Activated CD8-positive, alpha-beta memory T cell treated with anti-CD3 and anti-CD28 coated beads, Interleukin-2, amount 50 U/mL, for 1 hour (primary cell): Measurements from ENCODE around the gene LRMDA.
"Not testable (repeated sequence)": the region's sequence is repeated elsewhere in the genome, so short reads cannot be mapped to it uniquely, and the experiment has no call there.

Experiments
- DNase-seq: peaks from one replicate; pipeline ENCODE4 v3.0.0-alpha.2; 2020; ENCODE audit errors: extremely low read depth

Gene LRMDA

DNA sequence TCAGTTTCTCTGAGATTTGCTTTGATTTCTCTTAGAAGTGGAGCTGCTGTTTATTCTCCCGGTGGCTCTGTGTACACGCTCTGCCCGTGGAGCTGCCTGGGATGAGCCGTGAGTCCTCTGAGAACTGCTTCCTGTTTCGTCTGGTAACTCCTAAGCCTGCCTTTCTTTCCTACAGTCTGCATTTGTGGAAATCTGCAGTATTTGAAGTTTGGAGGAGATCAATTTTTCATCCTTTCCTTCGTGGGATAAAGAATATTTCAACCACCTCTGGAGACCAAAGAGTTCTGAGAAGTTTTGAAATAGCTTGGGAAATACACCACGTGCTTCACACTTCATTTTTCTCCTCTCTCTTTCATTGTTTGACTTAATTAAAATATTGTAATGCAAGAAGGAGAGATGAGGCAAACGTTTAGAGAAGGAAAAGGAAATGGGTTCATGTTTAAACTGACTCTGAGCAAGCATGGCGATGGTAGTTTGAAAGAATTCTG is 311.9 kb downstream of the LRMDA start:
- DNase-seq: no peak

DNA sequence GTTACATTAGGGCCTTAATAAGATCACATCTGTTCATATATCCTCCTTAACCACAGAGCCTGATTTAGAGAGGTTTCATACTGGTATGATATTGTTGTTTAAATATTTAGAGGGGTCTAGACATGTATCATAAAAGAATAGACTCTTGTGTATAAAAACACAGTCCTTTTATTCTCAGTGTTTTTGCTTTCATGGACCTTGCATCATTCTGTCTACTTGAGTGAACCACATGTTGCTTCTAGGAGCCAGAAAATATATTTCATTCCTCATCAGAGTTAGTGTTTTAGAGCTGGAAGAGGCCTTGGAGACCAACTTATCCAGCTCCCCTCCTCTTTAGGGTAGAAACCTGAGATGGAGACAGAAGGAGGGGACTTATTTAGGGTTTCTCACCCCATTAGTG is 312.8 kb downstream of the LRMDA start:
- no peak for DNase-seq

DNA sequence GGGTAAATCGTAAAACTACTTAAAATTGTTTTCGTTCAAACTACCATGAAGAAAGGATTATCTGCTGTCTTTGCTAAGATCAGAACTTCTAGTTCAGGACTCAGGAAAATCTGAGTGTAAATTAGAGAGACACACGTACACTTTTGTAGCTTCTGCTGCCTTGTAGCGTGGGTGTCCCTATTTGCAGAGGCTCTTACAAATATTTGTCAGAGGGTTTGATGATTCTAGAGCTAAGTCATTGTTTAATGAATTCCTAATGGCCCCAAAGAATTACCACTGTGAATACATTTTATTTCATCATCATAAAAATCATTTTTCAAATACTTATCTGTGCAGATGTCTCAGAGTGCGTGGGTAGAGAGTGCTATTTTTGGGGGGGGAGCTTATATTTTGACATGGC is 314.9 kb downstream of the LRMDA start:
- no peak for DNase-seq

DNA sequence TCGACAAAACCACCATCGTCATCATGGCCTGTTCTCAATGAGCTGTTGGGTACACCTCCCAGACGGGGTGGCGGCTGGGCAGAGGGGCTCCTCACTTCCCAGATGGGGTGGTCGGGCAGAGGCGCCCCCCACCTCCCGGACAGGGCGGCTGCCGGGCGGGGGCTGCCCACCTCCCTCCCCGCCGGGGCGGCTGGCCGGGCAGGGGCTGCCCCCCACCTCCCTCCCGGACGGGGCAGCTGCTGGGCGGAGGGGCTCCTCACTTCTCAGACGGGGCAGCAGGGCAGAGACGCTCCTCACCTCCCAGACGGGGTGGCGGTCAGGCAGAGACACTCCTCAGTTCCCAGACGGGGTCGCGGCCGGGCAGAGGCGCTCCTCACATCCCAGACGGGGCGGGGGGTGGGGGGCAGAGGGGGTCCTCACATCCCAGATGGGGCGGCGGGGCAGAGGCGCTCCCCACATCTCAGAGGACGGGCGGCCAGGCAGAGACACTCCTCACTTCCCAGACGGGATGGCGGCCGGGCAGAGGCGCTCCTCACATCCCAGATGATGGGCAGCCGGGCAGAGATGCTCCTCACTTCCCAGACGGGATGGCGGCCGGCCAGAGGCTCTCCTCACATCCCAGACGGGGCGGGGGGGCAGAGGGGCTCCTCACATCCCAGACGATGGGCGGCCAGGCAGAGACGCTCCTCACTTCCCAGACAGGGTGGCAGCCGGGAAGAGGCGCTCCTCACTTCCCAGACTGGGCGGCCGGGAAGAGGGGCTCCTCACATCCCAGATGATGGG is 318.9 kb downstream of the LRMDA start:
- DNase-seq: not testable (repeated sequence)

DNA sequence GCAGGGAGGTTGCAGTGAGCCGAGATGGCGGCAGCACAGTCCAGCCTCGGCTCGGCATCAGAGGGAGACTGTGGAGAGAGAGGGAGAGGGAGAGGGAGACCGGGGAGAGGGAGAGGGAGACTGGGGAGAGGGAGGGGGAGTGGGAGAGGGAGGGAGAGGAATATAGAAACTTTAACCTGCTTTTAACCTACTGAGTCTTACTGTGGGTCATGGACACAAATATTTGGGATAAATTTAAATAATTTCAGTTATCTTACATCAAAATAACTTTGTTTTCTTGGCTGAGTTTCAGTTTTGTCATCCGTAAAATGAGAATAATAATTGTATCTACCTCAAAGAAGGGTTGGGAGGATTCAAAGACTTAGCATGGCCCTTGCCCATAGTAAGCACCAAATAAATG is 319.8 kb downstream of the LRMDA start:
- DNase-seq: no peak

DNA sequence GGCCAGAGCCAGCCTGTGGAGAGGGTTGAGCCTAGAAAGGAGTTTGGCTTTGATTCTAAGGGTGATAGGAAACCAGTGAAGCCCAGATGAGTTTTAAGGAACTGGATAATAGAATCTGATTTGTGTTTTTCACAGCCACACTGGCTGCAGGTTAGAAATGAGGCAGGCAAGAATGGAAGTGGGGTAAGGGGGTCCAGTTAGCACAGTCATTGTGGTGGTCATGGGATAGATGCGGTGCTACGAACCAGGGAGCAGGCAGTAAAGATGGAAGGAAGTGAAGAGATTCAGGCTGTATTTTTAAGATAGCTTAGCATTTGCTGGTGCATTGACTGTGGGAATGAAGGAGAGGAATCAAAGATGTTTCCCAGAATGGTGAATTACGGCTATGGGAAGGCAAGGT is 322.2 kb downstream of the LRMDA start:
- no peak for DNase-seq

DNA sequence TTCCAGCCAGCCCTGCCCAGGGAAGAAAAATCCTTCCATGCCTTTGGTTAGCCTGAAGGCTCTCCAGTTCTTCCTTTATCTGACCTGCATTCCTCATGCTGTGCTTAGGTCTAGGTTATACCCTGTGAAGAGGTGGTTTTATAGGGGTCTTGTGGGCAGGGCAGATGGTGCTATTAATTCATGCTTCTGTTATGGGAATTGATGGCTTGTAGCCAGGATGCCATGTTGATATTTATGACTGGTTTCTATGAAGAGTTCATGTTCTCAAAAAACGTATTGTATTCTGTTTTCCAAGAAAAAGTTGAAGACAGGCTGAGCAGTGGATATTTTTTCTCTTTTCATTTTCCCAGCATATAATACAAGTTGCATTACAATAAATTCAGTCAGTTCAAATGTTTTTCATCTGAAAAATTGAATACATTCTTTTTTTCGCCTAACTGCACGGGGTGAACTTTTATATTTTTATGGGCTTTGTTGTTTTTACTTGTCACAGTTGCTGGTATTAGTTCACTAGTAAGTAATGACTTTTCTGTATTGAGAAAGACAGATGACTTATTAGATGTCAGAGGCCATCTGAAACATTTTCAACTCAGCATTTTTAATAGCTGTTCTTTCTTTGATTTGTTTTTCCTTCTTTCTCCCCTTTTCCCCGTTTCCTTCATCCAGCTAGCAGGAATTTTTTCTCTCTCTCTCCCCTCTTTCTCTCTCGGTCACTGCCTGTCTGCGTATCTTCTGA is 322.8 kb downstream of the LRMDA start:
- DNase-seq: no peak

DNA sequence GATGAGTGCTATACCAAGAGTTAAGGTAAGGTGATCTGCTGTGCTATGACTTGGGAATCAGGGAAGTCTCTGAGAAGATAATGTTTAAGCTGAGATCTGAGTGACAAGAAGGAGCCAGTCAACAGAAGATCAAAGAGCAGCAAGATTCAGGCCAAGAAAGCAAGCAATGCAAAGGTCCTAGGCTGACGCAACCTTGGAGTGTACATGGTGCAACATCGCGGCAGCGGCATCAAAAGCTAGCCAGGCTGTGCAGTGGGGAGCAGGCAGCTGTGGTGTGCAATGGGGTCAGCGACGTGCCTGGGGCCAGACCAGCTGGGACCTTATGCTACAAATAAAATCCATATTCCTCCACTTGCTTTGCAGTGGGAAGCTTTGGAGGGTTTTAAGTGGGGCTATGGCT is 324.1 kb downstream of the LRMDA start:
- no peak for DNase-seq

DNA sequence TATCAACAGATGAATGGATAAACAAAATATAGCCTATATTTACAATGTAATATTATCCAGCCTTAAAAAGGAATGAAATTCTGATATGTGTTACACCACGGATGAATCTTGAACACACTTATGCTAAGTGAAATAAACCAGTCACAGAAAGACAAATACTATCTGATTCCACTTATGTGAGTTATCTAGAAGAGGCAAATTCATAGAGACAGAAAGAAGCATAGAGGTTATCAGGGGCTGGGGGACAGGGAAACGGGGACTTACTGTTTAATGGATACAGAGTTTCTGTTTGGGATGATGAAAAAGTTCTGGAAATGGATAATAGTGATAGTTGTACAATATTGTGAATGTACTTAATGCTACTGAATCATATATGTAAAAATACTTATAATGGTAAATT is 329.9 kb downstream of the LRMDA start:
- no peak for DNase-seq

DNA sequence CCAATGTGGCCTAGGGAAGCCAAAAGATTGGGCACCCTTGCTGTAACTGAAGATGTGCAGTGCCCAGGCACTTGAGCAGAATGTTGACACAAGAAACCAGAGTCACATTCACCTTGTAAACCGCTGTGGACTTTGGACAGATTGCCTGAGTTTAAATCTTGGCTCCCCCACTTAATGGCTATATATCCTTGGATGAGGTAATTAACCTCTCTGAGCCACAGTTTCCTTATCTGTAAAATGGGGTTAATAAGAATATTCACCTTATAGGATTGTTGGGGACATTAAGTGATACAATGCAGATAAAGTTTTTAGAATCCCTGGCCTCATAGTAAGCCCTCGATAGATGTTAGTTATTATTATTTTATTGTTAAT is 331.0 kb downstream of the LRMDA start:
- DNase-seq: no peak

DNA sequence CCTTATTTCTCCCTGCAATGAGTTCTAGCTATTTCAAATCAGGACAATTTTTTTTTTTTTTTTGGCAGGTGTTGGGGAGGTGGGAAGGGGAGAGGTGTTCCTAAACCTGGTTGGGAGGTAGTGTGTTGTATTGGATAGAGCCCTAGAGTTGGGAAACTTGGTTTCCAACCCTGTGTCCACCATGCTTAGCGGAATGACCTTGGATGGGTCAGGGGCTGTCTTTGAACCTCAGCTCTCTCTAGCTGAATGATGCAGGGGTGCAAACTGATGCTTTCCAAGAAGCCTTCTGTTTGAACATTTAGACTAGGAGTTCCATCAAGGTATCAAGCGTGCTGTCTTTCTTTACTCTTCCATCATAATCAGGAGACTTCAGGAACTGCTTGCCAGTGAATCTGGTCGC is 332.2 kb downstream of the LRMDA start:
- no peak for DNase-seq

DNA sequence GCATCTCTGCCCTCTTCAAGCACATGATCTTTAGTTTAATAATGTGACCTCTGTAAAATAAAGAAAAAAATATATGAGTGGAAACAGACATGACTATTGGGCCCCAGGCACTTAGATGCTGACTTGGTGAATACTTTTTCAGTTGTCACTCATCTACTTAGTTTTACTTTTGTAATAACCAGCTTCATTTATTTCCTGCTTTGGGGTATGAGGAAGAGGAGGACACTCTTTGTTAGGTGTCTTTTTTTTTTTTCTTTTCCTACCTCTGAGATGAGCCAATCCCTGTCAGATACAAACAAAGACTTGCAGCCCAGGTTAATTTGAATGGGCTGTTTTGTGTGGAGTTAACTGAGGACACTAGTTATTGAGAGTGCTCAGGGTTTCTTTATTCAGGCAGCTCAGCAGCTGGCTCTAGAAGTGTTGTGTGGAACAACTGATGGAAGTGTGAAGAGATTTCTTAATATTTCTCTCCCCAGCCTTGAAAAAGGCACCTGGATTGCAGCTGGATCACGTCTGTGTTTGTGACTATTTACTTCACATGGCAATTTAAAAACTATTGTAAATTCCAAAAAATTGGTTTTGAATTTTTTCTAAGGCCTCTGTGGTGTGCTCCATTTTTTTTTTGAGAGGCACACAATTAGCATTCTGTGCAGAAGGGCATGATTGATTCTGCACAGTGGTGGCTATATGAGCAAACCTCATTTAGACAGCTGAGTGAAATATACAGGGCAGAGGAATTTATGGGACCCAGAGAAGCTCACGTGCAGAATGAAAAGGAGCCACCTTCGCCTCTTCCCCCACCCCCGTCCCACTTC is 333.8 kb downstream of the LRMDA start:
- DNase-seq: no peak

DNA sequence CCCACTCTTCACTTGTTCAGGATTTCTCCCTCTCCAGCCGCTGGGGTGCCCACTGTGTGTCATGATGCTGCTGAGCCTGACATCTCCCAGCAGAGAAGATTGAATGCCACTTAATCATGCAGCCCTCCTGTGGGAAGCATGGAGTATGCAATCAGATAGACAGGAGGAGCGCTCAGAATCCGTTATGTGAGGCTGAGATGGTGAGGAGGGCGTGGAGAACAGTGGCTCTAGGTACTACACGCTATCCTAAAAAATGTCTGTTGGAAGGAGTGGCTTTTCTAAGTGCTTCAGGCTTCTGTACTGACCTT is 334.3 kb downstream of the LRMDA start:
- DNase-seq: no peak

DNA sequence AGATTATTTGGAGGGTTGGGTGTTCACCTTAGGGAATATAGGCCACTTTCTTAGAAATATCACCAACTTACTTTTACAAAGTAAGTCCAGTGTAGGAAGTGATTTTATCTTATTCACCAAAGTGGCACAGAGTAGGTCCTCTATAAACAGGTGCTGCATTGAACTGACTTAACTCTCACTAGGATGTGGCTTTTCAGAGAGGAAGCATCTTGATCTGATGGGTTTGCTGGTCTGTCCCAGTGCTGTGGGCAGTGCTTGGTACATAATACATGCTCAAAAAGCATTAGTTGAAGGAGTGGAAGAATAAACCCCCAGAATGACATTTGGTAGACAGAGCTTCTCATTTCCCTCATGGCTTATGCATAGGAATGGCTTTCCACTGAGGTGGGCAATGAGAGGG is 334.7 kb downstream of the LRMDA start:
- no peak for DNase-seq

DNA sequence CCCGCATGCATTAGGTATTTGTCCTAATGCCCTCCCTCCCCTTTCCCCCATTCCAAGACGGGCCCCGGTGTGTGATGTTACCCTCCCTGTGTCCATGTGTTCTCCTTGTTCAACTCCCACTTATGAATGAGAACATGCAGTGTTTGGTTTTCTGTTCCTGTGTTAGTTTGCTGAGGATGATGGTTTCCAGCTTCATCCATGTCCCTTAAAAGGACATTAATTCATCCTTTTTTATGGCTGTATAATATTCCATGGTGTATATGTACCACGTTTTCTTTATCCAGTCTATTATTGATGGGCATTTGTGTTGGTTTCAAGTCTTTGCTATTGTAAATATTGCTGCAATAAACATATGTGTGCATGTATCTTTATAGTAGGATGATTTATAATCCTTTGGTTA is 335.3 kb downstream of the LRMDA start:
- DNase-seq: not testable (repeated sequence)

DNA sequence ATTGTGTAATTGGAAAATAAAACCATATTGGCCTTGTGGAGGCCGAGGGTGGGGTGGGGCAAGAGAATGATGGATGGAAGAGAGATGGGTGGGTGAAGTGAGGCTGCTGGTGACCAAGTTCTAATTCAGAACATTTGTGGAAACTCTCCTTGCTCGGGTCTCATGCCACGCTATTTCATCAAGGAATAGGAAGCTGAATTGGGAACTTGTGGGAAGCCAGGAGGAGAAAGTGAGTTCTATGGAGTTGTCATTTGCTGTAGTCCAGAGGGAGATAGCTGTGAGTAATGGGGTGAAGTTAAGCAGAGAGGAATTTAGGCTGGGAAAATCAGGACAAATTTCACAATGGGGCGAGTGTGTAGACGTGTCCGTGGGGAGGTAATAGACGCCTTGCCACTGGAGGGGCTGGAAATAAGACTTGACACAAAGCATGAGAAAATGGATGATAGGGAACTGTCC is 339.2 kb downstream of the LRMDA start:
- no peak for DNase-seq

DNA sequence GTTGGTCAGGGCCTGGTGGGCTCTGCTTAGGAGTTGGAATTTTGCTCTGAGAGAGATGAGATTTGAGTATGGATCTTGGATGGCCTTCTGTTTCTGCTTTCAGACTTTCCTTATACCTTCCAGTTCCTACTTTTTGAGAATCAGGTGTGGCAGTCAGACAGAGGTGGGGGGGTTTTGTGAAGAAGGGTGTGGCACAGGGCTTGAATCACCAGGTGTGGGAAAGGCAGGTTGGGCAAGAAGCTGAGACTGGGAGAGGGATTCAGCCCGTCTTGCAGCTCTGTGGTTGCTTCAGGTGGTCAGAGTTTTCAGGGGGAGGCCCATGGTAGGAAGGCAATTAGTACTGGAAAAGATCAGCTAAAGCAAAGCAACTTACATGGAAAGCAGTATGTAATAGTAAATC is 340.2 kb downstream of the LRMDA start:
- DNase-seq: no peak

DNA sequence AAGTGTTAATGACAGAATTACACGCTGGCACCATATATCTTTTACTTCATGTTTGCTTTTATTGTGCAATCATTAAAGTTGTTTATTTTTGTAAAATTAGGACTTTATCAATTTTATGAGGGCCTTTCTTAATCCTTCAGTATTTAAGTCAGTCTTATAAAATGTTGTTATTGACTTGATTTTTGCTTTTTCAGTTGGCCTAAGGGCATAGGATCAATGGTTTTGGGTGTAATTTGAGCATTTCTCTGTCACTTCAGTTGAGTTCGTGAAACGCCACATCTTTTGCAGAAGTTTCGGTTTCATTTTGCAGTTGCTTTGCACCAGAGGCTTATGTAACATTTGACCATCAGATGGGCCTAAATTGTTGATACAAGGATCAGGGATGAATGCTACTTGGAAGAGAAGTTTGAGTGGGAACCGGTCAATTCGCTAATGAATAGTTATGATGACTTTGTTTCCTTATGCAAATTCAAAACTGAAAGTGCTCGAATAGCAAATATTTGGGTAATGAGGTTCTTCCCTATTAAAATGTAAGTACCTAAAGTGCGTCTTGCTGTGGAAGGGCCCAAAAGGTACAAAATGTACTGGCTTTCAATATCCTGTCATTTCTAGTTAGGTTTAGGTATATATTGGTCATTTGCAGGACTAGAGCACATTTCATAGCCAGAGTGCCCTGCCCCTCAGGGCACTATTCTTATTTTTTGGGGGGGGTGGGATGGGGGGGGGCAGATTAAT is 340.9 kb downstream of the LRMDA start:
- no peak for DNase-seq

DNA sequence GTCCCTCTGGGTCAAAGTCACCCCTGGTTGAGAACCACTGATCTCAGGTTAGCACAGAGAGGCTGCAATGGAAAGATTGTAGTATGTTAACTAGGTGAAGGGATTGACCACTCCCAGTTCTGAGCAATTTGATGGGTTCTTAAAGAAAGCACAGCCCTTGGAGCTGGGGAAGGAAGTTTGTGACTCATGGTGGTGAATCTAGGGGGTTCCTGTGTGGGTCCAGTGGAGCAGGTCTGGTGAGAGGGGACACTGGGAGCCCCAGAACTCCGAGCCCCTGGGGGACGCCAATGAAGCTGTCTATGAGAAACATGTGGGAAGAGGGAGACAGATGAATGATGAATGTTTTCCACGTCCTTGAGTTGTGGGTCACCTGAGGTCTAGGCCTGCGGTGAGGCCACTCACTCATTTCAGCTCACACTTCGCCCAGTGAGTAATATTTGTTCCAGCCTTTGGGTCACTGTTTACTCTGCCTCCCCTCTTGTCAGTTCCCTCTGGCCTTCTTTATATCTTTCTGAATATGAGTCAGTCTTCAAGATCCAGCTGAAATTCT is 341.9 kb downstream of the LRMDA start:
- DNase-seq: no peak

DNA sequence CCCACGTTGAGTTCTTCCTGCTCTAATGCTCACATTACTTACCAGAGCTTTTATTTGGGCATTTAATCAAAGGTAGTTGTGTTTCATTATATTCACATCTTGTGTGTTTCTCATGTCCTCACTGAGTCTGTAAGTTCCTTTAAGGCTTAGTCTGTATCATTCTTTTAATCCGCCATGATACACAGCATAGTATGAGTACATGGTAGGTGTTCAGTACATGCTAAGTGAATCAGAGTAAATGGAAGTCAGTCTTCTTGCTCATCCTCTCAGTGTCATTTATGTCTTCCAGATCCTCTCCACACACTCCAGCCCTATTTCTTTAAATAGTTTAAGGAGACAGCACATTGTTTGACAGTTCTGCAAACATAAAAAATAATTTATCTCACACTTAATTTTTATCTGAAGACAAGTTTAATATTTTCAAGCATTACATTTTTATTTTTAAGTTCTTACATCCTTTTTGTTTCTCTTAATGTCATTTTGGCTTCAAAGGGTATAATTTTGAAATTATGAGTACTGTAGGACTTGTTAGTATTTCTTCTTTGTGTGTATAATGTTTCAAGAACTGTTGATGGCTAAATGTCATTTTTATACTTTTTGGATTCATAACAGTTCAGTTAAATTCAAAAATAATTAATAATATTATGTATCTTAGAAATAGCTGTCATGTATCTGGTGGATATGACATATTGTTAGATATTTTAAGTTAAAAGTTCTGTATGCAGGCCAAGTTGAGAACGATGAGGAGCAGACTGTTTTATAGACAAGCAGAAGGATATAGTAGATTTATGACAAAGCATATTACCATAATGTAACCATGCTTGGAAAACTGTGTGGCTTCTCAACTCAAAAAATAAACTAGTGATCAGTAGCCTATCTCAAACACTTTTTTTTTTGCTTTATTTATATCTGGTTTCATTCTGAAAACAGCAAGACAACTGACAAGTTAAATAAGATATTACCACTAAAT is 342.7 kb downstream of the LRMDA start:
- DNase-seq: no peak
